HepG2 (cell line): ENCODE data around the gene BCL2L1. TPM values are rescaled to one million over a fixed set of nuclear protein-coding genes. Genes with fewer than 3 reads are reported as not detected.

Source experiments
- ARID5B ChIP-seq: IDR thresholded peaks from 2 replicates; pipeline ENCODE4 v1.4.0; 2020; ENCODE audit warnings: mild to moderate bottlenecking, missing genetic modification reagents
- FOXO1 ChIP-seq: sonication (generic); formaldehyde crosslinking; IDR thresholded peaks from 2 replicates; pipeline ENCODE4 v1.4.0; 2020; ENCODE audit warnings: missing genetic modification reagents
- HIVEP1 ChIP-seq: sonication (generic); formaldehyde crosslinking; IDR thresholded peaks from 2 replicates; pipeline ENCODE4 v1.4.0; 2020; ENCODE audit warnings: mild to moderate bottlenecking, missing genetic modification reagents
- HNF4A ChIP-seq: sonication (generic); formaldehyde crosslinking; IDR thresholded peaks from 2 replicates; pipeline ENCODE4 v1.4.0; 2020; ENCODE audit warnings: missing genetic modification reagents
- HNRNPK ChIP-seq: fragments of 200-400 bp; formaldehyde crosslinking; IDR thresholded peaks from 2 replicates; pipeline ENCODE4 v1.6.1; 2018; ENCODE audit warnings: low read length, low read depth, moderate library complexity, mild to moderate bottlenecking; ENCODE audit not compliant: poor library complexity, severe bottlenecking
- MEIS2 ChIP-seq: sonication (generic); formaldehyde crosslinking; IDR thresholded peaks from 2 replicates; pipeline ENCODE4 v1.9.0; 2021; ENCODE audit warnings: mild to moderate bottlenecking, missing genetic modification reagents
- NAIF1 ChIP-seq: sonication (generic); formaldehyde crosslinking; IDR thresholded peaks from 2 replicates; pipeline ENCODE4 v1.5.0; 2020; ENCODE audit warnings: mild to moderate bottlenecking, missing genetic modification reagents, borderline replicate concordance
- PAWR ChIP-seq: sonication (generic); formaldehyde crosslinking; IDR thresholded peaks from 2 replicates; pipeline ENCODE4 v1.4.0; 2020; ENCODE audit warnings: missing genetic modification reagents, mild to moderate bottlenecking, borderline replicate concordance
- PAXIP1 ChIP-seq: sonication (generic); formaldehyde crosslinking; conservative IDR thresholded peaks from 2 replicates; pipeline ENCODE4 v1.4.0; 2020; ENCODE audit warnings: mild to moderate bottlenecking, missing genetic modification reagents, moderate library complexity
- PBX2 ChIP-seq: IDR thresholded peaks from 2 replicates; pipeline ENCODE4 v1.6.1; 2016; ENCODE audit warnings: control low read depth
- RXRA ChIP-seq: sonication (generic); formaldehyde crosslinking; IDR thresholded peaks from 2 replicates; pipeline ENCODE4 v1.5.1; 2020; ENCODE audit warnings: missing genetic modification reagents
- ZGPAT ChIP-seq: IDR thresholded peaks from 2 replicates; pipeline ENCODE4 v1.6.1; 2016; ENCODE audit warnings: mild to moderate bottlenecking
- ZNF614 ChIP-seq: IDR thresholded peaks from 2 replicates; pipeline ENCODE4 v1.6.1; 2018; ENCODE audit warnings: missing biosample characterization, missing genetic modification reagents, inconsistent platforms, borderline replicate concordance
- polyA plus RNA-seq, 8 experiments: library from polyadenylated mRNA; depleted of rRNA in 3 of 8; stranded (reverse) in 7 of 8; unstranded in 1 of 8; fragments of >200 nt; fragmentation: Illumina TruSeq in 4 of 8; extraction: Trizol in 4 of 8; gene quantifications; 2 replicates each; pipeline versions ENCODE4 v1.2.1 to v1.2.3, GENCODE V29; 2011 to 2016; ENCODE audit warnings: low read depth in 4 of 8, missing spikeins in 1 of 8, mixed read lengths in 1 of 8; ENCODE audit not compliant: insufficient read depth in 1 of 8
- total RNA-seq, 5 experiments: library from RNA; depleted of rRNA; stranded (reverse); fragments of >200 nt; fragmentation: Illumina TruSeq; extraction: Trizol; gene quantifications; 2 replicates each; pipeline ENCODE4 v1.2.3, GENCODE V29; 2016; ENCODE audit warnings: low read depth in 1 of 5
- TF ChIP-seq, protein P1 (sequence below): sonication (generic); formaldehyde crosslinking; IDR thresholded peaks from 2 replicates; pipeline ENCODE4 v1.4.0; 2020; ENCODE audit warnings: missing genetic modification reagents, borderline replicate concordance

Gene BCL2L1
- total and polyA plus RNA-seq, 2 of the 13 experiments (the other 11 are each of a cell fraction or from before 2014, with no cell fraction given): 164 to 258 TPM

GRCh38 chr20:31731321-31731717 lies 8.7 kb upstream of the BCL2L1 start (continued):
- TF ChIP-seq ARID5B: 0 out of 2 replicates have a peak, but pooled peaks have one; percentile 42
- TF ChIP-seq FOXO1 (CRISPR knock-in tag): peak; percentile 37
- TF ChIP-seq PAWR (CRISPR knock-in tag): no peak
- TF ChIP-seq ZGPAT: peak; percentile 32; the same call in 1 of the 2 replicates
- no peak for TF ChIP-seq NAIF1 (CRISPR knock-in tag)
- no peak for TF ChIP-seq HIVEP1 (CRISPR knock-in tag)
- peak; percentile 97 for TF ChIP-seq MEIS2 (CRISPR knock-in tag)
- peak; percentile 47; the same call in 1 of the 2 replicates for TF ChIP-seq PBX2 (CRISPR knock-in tag)
- 0 out of 2 replicates have a peak, but pooled peaks have one; percentile 25 for TF ChIP-seq RXRA (CRISPR knock-in tag)
- peak; percentile 64 for TF ChIP-seq PAXIP1
- peak; percentile 51; the same call in 1 of the 2 replicates for TF ChIP-seq HNF4A (CRISPR knock-in tag)
- TF ChIP-seq ZNF614 (CRISPR knock-in tag): 0 out of 2 replicates have a peak, but pooled peaks have one; percentile 16
- TF ChIP-seq, protein P1, sequence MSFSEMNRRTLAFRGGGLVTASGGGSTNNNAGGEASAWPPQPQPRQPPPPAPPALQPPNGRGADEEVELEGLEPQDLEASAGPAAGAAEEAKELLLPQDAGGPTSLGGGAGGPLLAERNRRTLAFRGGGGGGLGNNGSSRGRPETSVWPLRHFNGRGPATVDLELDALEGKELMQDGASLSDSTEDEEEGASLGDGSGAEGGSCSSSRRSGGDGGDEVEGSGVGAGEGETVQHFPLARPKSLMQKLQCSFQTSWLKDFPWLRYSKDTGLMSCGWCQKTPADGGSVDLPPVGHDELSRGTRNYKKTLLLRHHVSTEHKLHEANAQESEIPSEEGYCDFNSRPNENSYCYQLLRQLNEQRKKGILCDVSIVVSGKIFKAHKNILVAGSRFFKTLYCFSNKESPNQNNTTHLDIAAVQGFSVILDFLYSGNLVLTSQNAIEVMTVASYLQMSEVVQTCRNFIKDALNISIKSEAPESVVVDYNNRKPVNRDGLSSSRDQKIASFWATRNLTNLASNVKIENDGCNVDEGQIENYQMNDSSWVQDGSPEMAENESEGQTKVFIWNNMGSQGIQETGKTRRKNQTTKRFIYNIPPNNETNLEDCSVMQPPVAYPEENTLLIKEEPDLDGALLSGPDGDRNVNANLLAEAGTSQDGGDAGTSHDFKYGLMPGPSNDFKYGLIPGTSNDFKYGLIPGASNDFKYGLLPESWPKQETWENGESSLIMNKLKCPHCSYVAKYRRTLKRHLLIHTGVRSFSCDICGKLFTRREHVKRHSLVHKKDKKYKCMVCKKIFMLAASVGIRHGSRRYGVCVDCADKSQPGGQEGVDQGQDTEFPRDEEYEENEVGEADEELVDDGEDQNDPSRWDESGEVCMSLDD (CRISPR knock-in tag): 0 out of 2 replicates have a peak, but pooled peaks have one; percentile 56
- no peak for TF ChIP-seq HNRNPK
